MCF 10A (cell line): ENCODE results near the gene FGGY. TPM values are rescaled to one million over a fixed set of nuclear protein-coding genes. Genes with fewer than 3 reads are reported as not detected.

Experiments used
- BruUV-seq: library from RNA; stranded (reverse); fragments of 400-500 nt; replicated peaks from 2 replicates; lab custom pipeline; 2021; lab: Mats Ljungman, UMichigan
- CTCF ChIA-PET: fragments of 300-600 bp; sonication (Branson Sonifier 250); formaldehyde crosslinking; extraction: SDS; loops from one replicate; lab custom pipeline; 2021; ENCODE audit warnings: antibody characterized with exemption, inconsistent platforms; lab: Yijun Ruan, JAX
- POLR2A ChIA-PET: fragments of 300-600, 350-650 bp; sonication (Branson Sonifier 250); formaldehyde crosslinking; extraction: SDS; loops from one replicate; lab custom pipeline; 2020; ENCODE audit warnings: antibody characterized with exemption, inconsistent platforms; lab: Yijun Ruan, JAX
- DNase-seq: peaks from one replicate; pipeline ENCODE4 v3.0.0-alpha.2; 2018; ENCODE audit not compliant: unreplicated experiment
- H3K27ac Mint-ChIP-seq: one replicate; pipeline ENCODE4 v1.8.0; 2022; ENCODE audit warnings: mild to moderate bottlenecking, low read depth, mixed read lengths; ENCODE audit not compliant: unreplicated experiment
- H3K27me3 Mint-ChIP-seq: one replicate; pipeline ENCODE4 v1.8.0; 2022; ENCODE audit warnings: mixed read lengths; ENCODE audit not compliant: insufficient read depth, unreplicated experiment
- H3K36me3 Mint-ChIP-seq: one replicate; pipeline ENCODE4 v1.8.0; 2022; ENCODE audit warnings: mild to moderate bottlenecking, moderate library complexity, mixed read lengths; ENCODE audit not compliant: insufficient read depth, unreplicated experiment
- H3K4me1 Mint-ChIP-seq: one replicate; pipeline ENCODE4 v1.8.0; 2022; ENCODE audit warnings: mixed read lengths; ENCODE audit not compliant: insufficient read depth, unreplicated experiment
- H3K4me3 Mint-ChIP-seq: one replicate; pipeline ENCODE4 v1.8.0; 2022; ENCODE audit warnings: mild to moderate bottlenecking, moderate library complexity, mixed read lengths; ENCODE audit not compliant: unreplicated experiment
- H3K9me3 Mint-ChIP-seq: one replicate; pipeline ENCODE4 v1.8.0; 2022; ENCODE audit warnings: mixed read lengths; ENCODE audit not compliant: unreplicated experiment
- CTCF ChIP-seq: fragments of 200-600 bp; IDR thresholded peaks from one replicate; pipeline ENCODE4 v1.8.0; 2022; ENCODE audit warnings: antibody characterized with exemption, mild to moderate bottlenecking; ENCODE audit not compliant: unreplicated experiment
- intact Hi-C: fragments of 100-400 bp; cut with micrococcal nuclease; formaldehyde crosslinking; loops from 2 replicates; pipeline ENCODE4 v1.14.1; 2022
- total RNA-seq: library from RNA; stranded (reverse); gene quantifications from 2 replicates; pipeline ENCODE4 v1.2.3, GENCODE V29; 2022

Gene FGGY
- total RNA-seq, 1 experiment from 2014 or later, result 10.6 TPM

- Mint-ChIP-seq H3K27ac (no peak overlapping the region), H3K4me3 (no peak overlapping the region), H3K4me1 (no peaks in the 10 kb centered on the region), H3K36me3 (no peaks in the 10 kb centered on the region), H3K27me3 (no peaks in the 10 kb centered on the region), H3K9me3 (no peaks in the 10 kb centered on the region)
- BruUV-seq, result no TSS peak
- ChIA-PET POLR2A (interaction anchor here (1.3 kb wide), 1 partner anchor 10 kb away, joined by 5 read pairs; no protein-coding TSS in a partner anchor), CTCF (interaction anchor here (0.6 kb wide), 1 partner anchor 150 kb away, joined by 3 read pairs; no protein-coding TSS in a partner anchor)
- no peak for TF ChIP-seq CTCF
- DNase-seq, result no peak
- intact Hi-C loops, result no loop called here
Measured at GRCh38 chr1:59318271-59318860, 21.5 kb downstream of the FGGY start.

GRCh38 chr1:59322394-59322793, 25.5 kb downstream of the FGGY start:
- POLR2A ChIA-PET, result no interaction called here
- Mint-ChIP-seq H3K4me1 (no peaks in the 10 kb centered on the region), H3K27me3 (no peaks in the 10 kb centered on the region), H3K4me3 (no peak overlapping the region), H3K9me3 (peaks cover 6% of the 10 kb centered on the region), H3K36me3 (no peaks in the 10 kb centered on the region), H3K27ac (no peak overlapping the region)
- TF ChIP-seq CTCF, result no peak
- DNase-seq, result no peak
- CTCF ChIA-PET, result no interaction called here
- intact Hi-C loops, result no loop called here
- BruUV-seq, result no TSS peak

GRCh38 chr1:59322814-59323213, 25.9 kb downstream of the FGGY start:
- TF ChIP-seq CTCF, result no peak
- no peak for DNase-seq
- POLR2A ChIA-PET, result interaction anchor here (0.5 kb wide), 1 partner anchor 97 kb away, joined by 3 read pairs; no protein-coding TSS in a partner anchor
- intact Hi-C loops, result no loop called here
- H3K27ac Mint-ChIP-seq, result no peak overlapping the region
- no peaks in the 10 kb centered on the region for H3K27me3 Mint-ChIP-seq
- BruUV-seq, result no TSS peak
- H3K9me3 Mint-ChIP-seq, result peaks cover 6% of the 10 kb centered on the region
- no peaks in the 10 kb centered on the region for H3K36me3 Mint-ChIP-seq
- no peak overlapping the region for H3K4me3 Mint-ChIP-seq
- no peaks in the 10 kb centered on the region for H3K4me1 Mint-ChIP-seq
- CTCF ChIA-PET, result no interaction called here

- Mint-ChIP-seq H3K36me3 (no peaks in the 10 kb centered on the region), H3K4me1 (no peaks in the 10 kb centered on the region), H3K27me3 (no peaks in the 10 kb centered on the region), H3K27ac (no peak overlapping the region), H3K9me3 (peaks cover 6% of the 10 kb centered on the region), H3K4me3 (no peak overlapping the region)
- TF ChIP-seq CTCF, result no peak
- POLR2A ChIA-PET, result no interaction called here
- no TSS peak for BruUV-seq
- DNase-seq, result no peak
- CTCF ChIA-PET, result interaction anchor here (0.7 kb wide), 1 partner anchor 441 kb away, joined by 3 read pairs; no protein-coding TSS in a partner anchor
- intact Hi-C loops, result no loop called here
Measured at GRCh38 chr1:59323879-59324278, 27.0 kb downstream of the FGGY start.
